Measurements from ENCODE around the gene F2RL1.

The F2RL1 gene

DNA sequence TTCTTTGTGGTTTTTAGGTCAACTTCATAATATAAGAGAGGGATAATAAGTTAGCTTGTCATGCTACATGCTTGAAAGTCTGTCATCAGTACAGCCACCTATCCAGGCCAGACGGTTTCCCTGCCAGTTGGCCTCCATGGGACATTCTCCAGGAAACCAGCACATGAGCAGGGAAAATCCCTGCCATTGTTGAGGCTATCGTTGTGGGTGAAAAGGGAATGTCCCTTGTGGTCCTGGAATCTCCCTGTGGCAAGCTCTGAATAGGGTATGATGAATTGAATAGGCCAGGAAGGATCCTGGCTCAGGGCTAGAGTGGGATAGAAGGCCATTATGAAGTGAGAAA lies 12.3 kb downstream of the F2RL1 start:
- TF ChIP-seq CTCF (IDR thresholded peaks at IDR 0.05), result no peak

- no peak for TF ChIP-seq CTCF (IDR thresholded peaks at IDR 0.05)
Measured at GRCh38 chr5:76836181-76836580, 17.4 kb downstream of the F2RL1 start.

- TF ChIP-seq CTCF (IDR thresholded peaks at IDR 0.05), result no peak
Measured at GRCh38 chr5:76836585-76836984, 17.8 kb downstream of the F2RL1 start.

- TF ChIP-seq CTCF (IDR thresholded peaks at IDR 0.05), result no peak
Measured at GRCh38 chr5:76838481-76839261, 19.8 kb downstream of the F2RL1 start.

DNA sequence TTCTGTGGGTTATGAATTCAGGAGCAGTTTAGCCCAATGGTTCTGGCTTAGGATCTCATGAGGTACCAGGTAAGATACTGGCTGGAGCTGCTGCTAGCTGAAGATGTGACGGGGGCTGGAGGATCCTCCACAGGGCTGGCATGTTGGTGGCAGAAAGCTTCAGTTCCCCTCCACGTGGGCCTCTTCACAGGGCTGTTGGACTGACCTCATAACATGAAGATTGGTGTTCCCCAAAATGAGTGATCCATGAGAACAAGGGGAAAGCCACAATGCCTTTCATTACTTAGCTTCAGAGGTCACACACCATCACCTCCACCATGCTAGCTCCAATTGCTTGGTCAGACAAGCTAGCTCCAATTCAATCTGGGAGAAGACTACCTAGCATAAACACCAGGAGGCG lies 22.5 kb downstream of the F2RL1 start:
- no peak for TF ChIP-seq CTCF (IDR thresholded peaks at IDR 0.05)

GRCh38 chr5:76845890-76846289 lies 27.1 kb downstream of the F2RL1 start:
- no peak for TF ChIP-seq CTCF (IDR thresholded peaks at IDR 0.05)

- TF ChIP-seq CTCF (IDR thresholded peaks at IDR 0.05), result no peak
Measured at GRCh38 chr5:76849419-76850291, 30.8 kb downstream of the F2RL1 start, which contains the start of gene S100Z. Gene S100Z (plus strand): TSS chr5:76850014. CDS start chr5:76875360, 25,346 bp downstream.

Measured in LNCAP (cell line).